Hippocampal formation (tissue), 2 donors: Measurements from ENCODE around the gene FMN2.

Source experiments
- DNase-seq, 2 donors: peaks; one replicate each; lab custom pipeline; 2025; lab: John Stamatoyannopoulos, UW

The FMN2 gene

GRCh38 chr1:240491796-240492195 lies 400.1 kb downstream of the FMN2 start:
- no peak for DNase-seq

DNA sequence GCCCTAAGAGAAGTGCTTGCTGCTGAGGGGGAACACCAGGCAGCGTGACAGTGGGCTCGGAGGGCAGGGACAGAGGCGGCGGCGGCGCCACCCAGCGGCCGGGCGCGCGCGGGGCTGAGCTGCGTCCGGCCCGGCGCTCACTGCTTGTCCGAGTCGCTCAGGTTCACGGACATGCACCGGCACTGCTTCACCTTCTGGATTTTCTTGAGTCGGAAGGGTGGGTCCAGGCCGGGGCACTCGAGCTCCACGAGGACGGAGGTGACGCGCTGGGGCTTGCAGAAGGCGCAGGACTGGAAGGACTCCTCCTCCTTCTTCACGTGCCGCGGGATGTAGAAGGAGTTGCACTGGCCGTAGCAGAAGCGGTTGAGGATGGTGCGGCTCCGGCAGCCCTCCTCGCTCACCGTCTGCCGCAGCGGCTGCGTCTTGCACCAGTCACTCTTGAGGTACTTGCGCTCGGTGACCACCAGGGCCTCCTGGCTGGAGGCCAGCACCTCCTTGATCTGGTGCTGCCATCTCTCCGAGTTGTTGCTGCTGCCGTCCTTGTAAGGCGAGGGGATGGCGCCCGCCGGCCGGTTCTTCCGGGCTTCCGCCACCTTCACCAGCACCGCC lies 401.3 kb downstream of the FMN2 start:
- no peak for DNase-seq

DNA sequence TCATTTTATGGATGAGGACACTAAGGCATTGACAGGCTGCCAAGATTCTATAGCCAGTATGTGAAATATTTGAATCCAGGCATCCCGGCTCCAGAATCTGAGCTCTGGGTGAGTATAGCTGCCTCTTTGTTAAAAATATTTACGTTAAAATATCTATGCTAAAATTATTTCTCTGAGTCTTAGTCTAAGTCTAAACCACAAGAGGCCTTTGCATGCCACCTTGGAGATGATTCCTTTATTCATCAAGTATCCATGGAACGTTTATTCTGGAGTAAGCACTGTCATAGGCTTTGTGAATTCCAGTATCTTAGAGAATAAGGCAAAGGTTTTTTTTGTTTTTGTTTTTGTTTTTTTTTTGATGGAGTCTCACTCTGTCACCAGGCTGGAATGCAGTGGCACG lies 403.9 kb downstream of the FMN2 start:
- no peak for DNase-seq

DNA sequence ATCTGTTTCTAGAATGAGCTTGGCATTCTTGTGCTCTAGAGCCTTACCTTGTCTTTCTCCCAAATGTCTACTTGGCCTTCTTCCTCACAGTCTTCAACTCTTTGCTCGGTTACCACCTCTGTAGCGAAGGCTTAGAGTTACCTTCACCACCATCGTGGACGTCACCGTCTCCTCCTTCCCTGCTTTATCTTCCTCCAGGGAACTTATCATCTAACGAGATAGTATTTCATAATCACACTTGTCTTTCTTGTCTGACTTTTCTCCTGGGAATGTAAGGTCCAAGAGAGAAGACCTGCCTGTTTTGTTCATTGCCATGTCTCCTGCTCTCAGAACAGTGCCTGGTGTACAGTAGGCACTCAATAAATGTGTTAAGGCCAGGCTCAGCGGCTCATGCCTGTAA lies 404.7 kb downstream of the FMN2 start:
- no peak for DNase-seq

GRCh38 chr1:240496941-240497340 lies 405.3 kb downstream of the FMN2 start:
- no peak for DNase-seq

DNA sequence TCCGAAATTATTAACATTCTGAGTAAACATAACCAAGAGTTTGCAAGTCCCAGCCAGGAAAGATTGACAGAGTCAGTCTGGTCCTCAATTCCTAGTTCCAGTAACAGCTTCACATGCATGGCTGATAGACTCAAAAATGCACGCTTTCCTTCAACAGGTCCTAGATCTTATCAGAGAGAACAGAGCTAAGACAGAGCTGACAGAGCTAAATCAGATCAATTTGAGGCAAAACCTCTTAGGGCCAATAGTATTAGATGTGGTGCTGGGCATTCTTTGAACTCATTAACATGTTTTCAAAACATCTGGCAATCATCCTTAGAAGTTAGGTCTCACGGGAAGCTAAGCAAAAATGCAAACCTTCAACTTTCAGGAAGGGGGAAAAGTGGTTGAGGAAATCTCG lies 406.2 kb downstream of the FMN2 start:
- DNase-seq, result no peak

- no peak for DNase-seq
Measured at GRCh38 chr1:240498335-240498734, 406.7 kb downstream of the FMN2 start.

GRCh38 chr1:240499012-240499411 lies 407.3 kb downstream of the FMN2 start:
- no peak for DNase-seq

DNA sequence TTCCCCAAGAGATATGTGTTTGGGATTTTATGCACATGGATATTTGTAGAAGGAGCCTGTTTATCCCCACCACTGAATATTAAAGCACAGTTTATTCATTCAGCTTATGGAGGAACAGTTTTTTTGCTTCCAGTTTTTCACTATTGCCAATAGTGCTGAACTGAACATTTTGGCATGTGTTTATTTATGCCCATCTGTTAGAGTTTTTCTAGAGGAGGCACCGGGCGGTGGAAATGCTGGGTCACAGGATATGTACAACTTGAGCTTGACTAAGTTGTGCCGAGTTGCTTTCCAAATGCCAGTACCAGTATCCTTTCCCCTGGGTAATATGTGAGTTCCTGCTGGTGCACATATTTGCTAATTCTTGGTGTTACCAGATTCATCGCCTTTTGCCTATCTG lies 409.0 kb downstream of the FMN2 start:
- DNase-seq, result no peak

DNA sequence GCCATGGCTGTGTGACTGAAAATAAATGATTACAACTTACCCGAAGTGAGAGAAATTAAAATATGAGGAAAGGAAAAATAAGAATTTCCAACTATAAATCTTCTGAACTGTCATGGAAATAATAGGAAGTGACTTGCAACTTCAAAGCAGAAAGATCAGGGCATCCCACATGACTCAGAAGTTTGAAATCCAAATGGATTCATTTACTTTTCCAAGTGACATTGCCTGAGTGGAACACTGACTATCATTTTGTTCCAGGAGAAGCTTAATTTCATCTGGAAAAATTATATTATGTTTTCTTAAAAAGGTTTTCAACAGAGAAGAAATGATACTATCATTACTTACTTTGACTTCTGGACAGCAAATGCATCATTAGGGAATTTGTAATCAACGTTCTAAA lies 409.4 kb downstream of the FMN2 start:
- no peak for DNase-seq

GRCh38 chr1:240503036-240503435 lies 411.4 kb downstream of the FMN2 start:
- no peak for DNase-seq

GRCh38 chr1:240503558-240503957 lies 411.9 kb downstream of the FMN2 start:
- DNase-seq, result no peak

GRCh38 chr1:240506176-240506575 lies 414.5 kb downstream of the FMN2 start:
- DNase-seq, result no peak

DNA sequence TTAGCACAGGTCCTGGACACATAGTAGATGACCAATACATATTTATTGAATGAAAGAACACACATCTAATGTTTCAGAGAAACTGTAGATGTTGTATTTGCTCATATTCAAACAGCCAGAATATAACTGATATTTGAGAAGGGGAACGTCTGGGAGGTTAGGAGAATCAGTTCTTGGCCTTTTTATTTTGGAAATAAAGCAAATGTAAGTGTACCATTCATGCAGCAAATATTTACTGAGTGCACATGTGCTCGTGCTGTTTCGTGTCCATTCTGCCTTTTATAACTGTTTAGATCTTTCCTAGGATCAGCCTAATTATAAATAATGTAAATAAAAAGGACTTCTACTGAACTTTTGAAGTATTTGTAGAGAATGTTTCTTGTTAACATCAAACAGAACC lies 416.5 kb downstream of the FMN2 start:
- DNase-seq, result no peak

- DNase-seq, result no peak
Measured at GRCh38 chr1:240508950-240509349, 417.3 kb downstream of the FMN2 start.

DNA sequence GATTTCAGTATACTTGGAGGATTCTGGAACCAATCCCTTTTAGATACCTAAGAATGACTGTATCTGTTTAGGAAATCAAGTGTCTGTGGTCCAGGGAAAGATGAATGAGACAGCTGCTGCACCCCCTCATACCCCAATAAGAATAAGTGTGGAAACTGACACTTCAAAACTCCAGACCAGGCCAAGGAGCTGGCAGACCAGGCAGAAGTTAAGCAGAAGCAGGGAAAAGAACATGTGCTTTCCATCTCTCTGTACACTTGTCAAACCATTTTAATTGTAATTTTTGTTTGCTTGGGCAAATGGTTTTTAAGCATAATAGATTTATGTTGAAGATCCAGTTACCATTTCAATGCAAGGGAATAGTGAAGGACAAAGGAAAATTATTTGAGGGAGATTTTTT lies 420.1 kb downstream of the FMN2 start:
- DNase-seq, result no peak

DNA sequence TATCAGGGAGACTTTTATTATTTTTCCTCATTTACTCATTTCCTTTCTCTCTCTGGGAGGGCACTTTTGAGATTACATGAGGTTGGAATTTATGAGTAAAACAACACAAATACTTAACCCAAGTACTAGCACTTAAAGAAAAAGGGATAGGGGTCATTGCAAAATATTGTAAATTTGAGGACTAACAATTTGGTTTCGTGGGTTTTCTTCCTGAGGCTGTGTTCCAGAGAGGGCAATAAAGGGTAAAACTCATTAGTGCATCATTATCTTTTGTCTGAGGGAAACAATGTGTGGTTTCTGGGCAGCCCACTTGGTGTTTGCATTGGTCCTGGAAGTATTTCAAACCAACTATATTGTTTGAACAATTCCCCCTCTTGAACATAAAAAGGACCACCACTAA lies 423.8 kb downstream of the FMN2 start:
- DNase-seq, result no peak

DNA sequence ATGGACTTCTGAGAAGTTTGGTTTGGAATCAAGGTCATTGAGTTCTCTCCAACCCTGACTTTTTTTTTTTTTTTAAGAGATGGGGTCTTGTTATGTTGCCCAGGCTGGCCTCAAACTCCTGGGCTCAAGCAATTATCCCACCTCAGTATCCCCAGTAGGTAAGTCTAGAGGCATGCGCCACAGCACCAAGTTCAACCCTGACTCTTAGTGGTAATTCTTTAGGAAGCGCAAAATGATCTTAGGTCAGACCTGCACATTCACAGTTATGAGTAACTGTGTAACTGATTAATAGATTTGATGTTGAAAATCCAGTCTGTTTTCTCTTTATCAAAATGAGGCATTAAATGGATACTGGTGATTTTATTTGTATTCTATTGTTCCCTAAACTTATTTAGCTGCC lies 424.4 kb downstream of the FMN2 start:
- no peak for DNase-seq

DNA sequence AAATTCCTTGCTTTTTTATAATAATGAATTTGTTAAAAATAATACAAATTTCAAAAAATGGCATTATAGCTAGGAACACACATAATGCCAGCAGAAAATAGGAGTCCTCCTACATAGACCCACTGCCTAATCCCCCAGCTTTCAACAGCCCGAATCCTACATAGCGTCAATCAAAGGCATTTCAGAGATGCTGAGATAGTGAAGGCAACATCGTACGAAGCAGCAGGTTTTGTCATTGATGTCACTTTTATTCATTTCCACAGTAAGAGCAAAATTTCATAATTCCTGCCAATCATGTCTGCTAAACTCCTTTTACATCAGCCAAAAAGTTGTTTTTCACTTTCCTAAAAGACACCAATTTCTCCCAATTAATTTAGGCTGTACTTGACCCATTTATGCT lies 426.2 kb downstream of the FMN2 start:
- no peak for DNase-seq

DNA sequence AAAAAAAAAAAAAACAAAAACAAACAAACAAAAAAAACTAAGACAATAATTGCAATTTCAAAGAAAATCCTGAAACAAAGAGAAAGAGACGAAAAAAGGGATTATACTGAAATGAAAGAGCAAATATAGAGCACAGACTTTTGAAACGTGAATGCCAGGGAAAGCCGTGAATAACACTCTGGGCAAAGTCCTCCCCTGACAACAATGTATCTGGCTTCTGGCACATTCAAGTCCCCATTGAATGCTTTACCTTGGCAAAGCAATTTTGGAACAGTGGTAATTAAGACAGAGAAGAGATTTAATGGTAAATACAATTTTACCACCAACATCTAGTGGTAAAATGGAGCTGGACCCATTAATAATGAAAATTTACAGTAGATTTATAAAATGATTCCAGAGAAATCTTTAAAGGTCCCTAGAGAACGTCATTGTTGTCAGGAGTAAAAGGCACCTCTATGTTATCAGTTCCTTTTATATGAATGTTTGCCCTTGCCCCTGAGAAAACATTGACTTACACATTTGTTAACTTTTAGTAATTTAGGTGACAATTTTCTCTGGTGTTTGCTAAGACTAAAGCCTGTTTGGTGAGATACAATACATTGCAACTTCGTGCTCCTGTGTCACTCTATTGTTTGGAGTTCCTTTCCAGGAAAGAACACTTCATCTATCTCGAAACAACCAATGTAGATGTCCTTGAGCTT lies 430.6 kb downstream of the FMN2 start:
- no peak for DNase-seq

GRCh38 chr1:240524356-240525069 lies 432.8 kb downstream of the FMN2 start:
- DNase-seq, result no peak
